GM12875 (cell line): ENCODE measurements around the gene N4BP2L1.
A peak's percentile ranks its signal among the peaks of the same experiment; 100 is the strongest.

Experiments
- H3K4me3 ChIP-seq: one replicate; pipeline ENCODE4 v1.5.1; 2011; ENCODE audit warnings: low read depth, low read length, control low read depth
- CTCF ChIP-seq: IDR thresholded peaks from 2 replicates; pipeline ENCODE4 v1.5.1; 2011; ENCODE audit warnings: low read depth, mild to moderate bottlenecking, control low read depth, inconsistent platforms, low read length, moderate library complexity, borderline replicate concordance; ENCODE audit not compliant: insufficient read depth

Gene N4BP2L1

GRCh38 chr13:32431361-32431760 lies 3.4 kb upstream of the N4BP2L1 start:
- no peak for TF ChIP-seq CTCF
- no peak overlapping the region for H3K4me3 ChIP-seq

- TF ChIP-seq CTCF: no peak
- H3K4me3 ChIP-seq: no peak overlapping the region
Measured at GRCh38 chr13:32430018-32430747, 2.3 kb upstream of the N4BP2L1 start.

- TF ChIP-seq CTCF: no peak
- H3K4me3 ChIP-seq: no peak overlapping the region
Measured at GRCh38 chr13:32429433-32429909, 1.5 kb upstream of the N4BP2L1 start.

GRCh38 chr13:32428581-32429432 lies 877 bp upstream of the N4BP2L1 start:
- TF ChIP-seq CTCF: no peak
- H3K4me3 ChIP-seq: peak overlapping the region; percentile 85

GRCh38 chr13:32426990-32427851 lies 709 bp downstream of the N4BP2L1 start:
- H3K4me3 ChIP-seq: peak overlapping the region; percentile 85
- TF ChIP-seq CTCF: no peak

GRCh38 chr13:32426191-32426989 lies 1.5 kb downstream of the N4BP2L1 start:
- H3K4me3 ChIP-seq: peak overlapping the region; percentile 85
- no peak for TF ChIP-seq CTCF
